Measurements from ENCODE around the gene PYCARD.

Gene PYCARD

DNA sequence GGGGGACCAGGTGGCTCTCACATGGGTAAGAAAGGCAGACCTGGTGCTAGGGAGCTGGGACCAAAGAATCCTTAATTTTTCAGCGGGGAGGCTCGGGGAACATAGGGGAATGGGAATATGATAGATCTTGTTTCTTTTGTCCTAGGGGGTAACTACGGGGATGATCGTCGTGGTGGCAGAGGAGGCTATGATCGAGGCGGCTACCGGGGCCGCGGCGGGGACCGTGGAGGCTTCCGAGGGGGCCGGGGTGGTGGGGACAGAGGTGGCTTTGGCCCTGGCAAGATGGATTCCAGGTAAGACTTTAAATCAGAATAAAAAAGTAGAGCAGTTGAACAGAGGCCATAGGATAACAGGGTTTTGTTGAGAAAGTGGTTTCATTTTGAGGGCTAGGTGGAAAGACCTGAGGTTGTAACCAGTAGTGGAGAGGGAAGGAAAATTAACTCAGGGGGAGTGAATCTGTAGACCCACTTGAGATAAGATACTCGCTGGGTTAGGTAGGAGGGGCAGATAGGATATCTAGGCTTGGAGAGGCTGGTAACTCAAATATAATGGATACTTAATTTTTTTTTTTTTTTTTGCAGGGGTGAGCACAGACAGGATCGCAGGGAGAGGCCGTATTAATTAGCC is 11.6 kb downstream of the PYCARD start:
- no peak for TF ChIP-seq CTCF (IDR thresholded peaks at IDR 0.05; ENCODE audit: low read depth, low read length, missing control alignments)
- DNase-seq (ENCODE audit: low read depth): no peak
- in situ Hi-C loops (cut with HindIII; ENCODE audit: low sequenced_read_pairs): loop anchor here (10.0 kb wide), 1 partner anchor 264 kb away; the partner anchor contains the start of gene ARMC5
- no peak overlapping the region for H3K4me3 ChIP-seq (ENCODE audit: low read depth, low read length)

DNA sequence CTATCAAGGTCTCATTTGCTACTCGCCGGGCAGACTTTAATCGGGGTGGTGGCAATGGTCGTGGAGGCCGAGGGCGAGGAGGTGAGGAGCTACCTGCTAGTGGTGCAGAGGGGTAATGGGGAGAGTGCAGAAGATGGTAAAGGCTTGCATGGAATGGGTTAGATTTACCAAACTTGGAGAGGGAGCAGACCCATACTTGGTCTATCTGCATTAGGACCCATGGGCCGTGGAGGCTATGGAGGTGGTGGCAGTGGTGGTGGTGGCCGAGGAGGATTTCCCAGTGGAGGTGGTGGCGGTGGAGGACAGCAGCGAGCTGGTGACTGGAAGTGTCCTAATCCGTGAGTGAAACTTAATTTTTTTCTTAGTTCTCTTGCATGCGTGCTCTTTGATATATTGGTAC is 12.5 kb downstream of the PYCARD start:
- TF ChIP-seq CTCF (IDR thresholded peaks at IDR 0.05; ENCODE audit: low read depth, low read length, missing control alignments): no peak
- no peak for DNase-seq (ENCODE audit: low read depth)
- H3K4me3 ChIP-seq (ENCODE audit: low read depth, low read length): no peak overlapping the region
- in situ Hi-C loops (cut with HindIII; ENCODE audit: low sequenced_read_pairs): loop anchor here (10.0 kb wide), 1 partner anchor 265 kb away; the partner anchor contains the start of gene ARMC5

- DNase-seq (ENCODE audit: low read depth): no peak
- no peak for TF ChIP-seq CTCF (IDR thresholded peaks at IDR 0.05; ENCODE audit: low read depth, low read length, missing control alignments)
- in situ Hi-C loops (cut with HindIII; ENCODE audit: low sequenced_read_pairs): no loop called here
- no peak overlapping the region for H3K4me3 ChIP-seq (ENCODE audit: low read depth, low read length)
Measured at GRCh38 chr16:31189412-31189778, 13.2 kb downstream of the PYCARD start.

- H3K4me3 ChIP-seq (ENCODE audit: low read depth, low read length): no peak overlapping the region
- in situ Hi-C loops (cut with HindIII; ENCODE audit: low sequenced_read_pairs): no loop called here
- DNase-seq (ENCODE audit: low read depth): no peak
- TF ChIP-seq CTCF (IDR thresholded peaks at IDR 0.05; ENCODE audit: low read depth, low read length, missing control alignments): no peak
Measured at GRCh38 chr16:31188450-31189411, 13.8 kb downstream of the PYCARD start.

DNA sequence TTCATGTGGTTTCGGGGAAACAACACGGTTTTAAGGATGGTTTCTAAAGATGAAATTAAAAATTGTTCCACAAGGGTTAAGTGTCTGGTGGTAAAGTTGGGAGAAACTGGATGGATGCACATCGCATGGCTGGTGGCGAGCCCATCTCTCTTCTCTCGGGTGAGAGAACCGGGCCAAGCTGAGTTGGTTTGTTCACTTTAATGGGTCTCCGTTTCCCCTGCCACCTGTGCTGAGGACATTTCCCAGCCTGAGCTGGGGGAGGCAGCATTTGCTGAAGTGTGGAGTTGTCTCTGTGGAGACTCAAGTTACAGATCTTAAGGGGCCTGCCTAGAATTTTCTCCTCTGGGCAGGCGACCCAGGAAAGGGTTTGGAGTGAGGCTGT is 14.8 kb downstream of the PYCARD start:
- DNase-seq (ENCODE audit: low read depth): no peak
- in situ Hi-C loops (cut with HindIII; ENCODE audit: low sequenced_read_pairs): no loop called here
- no peak overlapping the region for H3K4me3 ChIP-seq (ENCODE audit: low read depth, low read length)
- no peak for TF ChIP-seq CTCF (IDR thresholded peaks at IDR 0.05; ENCODE audit: low read depth, low read length, missing control alignments)

DNA sequence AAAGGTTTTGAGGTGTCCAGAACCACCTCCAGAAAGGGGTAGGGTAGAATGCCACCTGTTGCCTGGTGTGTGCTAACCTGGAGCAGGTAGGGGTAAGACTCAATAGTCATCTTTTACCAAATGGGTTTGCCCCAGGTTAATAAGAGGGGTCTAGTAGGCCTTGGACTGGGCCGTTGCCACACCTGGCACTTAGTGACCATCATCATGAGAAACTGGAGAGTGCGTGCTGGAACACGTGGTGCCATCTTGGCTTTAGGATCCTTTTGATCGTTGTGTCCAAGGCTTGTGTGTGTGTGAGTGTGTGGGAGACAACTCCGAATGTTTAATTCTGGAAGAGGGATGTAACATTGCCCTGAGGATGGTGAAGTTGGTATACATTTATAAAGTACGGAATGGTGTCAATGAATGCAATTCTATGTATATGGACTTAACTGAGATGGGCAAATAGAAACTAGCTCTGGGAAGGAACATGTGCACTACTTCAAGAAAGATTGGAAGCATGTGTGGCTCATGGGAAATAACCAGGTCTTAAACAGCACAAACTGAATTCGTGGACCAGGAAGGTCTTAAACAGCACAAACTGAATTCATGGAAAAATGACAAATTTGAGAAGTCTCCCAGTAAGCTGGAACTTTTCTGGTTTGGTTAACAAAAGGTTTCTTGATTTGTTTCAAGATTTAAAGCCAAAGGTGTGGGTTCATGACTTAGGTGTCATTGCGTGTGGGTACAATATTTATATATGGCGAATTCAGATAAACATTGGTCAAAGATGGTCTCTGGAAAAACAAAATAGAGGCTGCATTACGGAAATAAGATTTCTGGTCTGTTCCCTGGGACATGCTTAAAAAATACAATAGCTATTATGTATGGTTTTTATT is 15.4 kb downstream of the PYCARD start:
- in situ Hi-C loops (cut with HindIII; ENCODE audit: low sequenced_read_pairs): no loop called here
- TF ChIP-seq CTCF (IDR thresholded peaks at IDR 0.05; ENCODE audit: low read depth, low read length, missing control alignments): no peak

More for the DNA sequence above, 15.4 kb downstream of the PYCARD start:
- H3K4me3 ChIP-seq (ENCODE audit: low read depth, low read length): no peak overlapping the region
- DNase-seq (ENCODE audit: low read depth): no peak

Data from astrocyte of the cerebellum (primary cell).